ENCODE data around the gene CSTB. TPM values are rescaled to one million over a fixed set of nuclear protein-coding genes. Genes with fewer than 3 reads are reported as not detected.

The CSTB gene
- total RNA-seq, 1 experiment from 2014 or later = 40.7 TPM

DNA sequence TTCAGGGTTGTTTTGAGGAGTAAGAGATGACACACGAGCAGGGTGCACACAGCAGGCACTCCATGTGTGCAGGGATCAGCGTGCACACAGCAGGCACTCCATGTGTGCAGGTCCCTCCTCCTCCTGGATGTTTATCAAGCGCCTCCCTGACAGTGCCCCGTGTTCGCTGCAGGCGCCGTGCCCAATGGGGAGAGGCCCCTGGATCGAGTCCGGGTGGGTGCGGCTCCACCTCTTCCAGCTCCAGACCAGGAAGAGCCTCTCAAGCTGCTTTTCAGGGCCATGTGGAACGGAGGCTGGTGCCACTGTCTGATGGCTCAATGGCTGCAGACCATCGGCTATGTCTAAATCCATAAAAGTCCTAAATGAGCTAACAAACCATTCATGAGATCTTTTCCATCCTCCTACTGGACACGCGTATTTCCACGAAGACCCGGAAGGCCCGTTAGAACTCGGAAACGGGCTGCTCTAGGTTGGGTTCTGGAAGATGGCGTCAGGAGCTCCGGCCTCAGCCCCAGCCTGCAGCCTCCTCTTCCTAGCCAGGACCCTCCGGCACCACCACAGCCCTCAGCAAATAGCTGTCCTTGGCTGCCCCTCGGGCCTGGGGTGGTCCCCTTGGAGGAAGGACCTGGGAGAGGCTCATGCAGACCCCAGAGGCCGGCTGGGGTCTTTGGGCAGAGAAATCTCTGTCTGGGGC is 49.3 kb upstream of the CSTB start:
- Histone ChIP-seq H3K4me2 (ENCODE audit: insufficient read depth, insufficient read length, low read length) (no peak overlapping the region), H2BK120ac (ENCODE audit: low read depth, low read length, poor library complexity, severe bottlenecking) (no peak overlapping the region), H3K4me1 (ENCODE audit: insufficient read depth, low read length) (no peaks in the 10 kb centered on the region), H4K5ac (ENCODE audit: insufficient read length, low read depth, low read length) (no peak overlapping the region), H4K8ac (replicated peaks; ENCODE audit: insufficient read length, low read depth, low read length) (no peak overlapping the region), H2BK15ac (ENCODE audit: low read depth, low read length) (no peak overlapping the region), H3K14ac (ENCODE audit: insufficient read depth, low read length) (no peak overlapping the region), H3K4ac (ENCODE audit: low read depth, low read length) (no peak overlapping the region), H4K91ac (ENCODE audit: insufficient read length, low read depth, low read length) (no peak overlapping the region), H3K27ac (ENCODE audit: insufficient read length, low read depth, low read length) (no peak overlapping the region), H3K79me2 (ENCODE audit: insufficient read depth, low read length) (no peaks in the 10 kb centered on the region), H2AK5ac (ENCODE audit: insufficient read length, low read length) (no peak overlapping the region), H3T11ph (ENCODE audit: low read length) (no peak overlapping the region), H2BK12ac (ENCODE audit: insufficient read length, low read depth, low read length) (no peak overlapping the region), H3K23ac (ENCODE audit: insufficient read length, low read depth, low read length) (no peak overlapping the region), H3K56ac (ENCODE audit: insufficient read length, low read depth, low read length) (no peak overlapping the region), H2BK20ac (ENCODE audit: low read depth, low read length, poor library complexity, severe bottlenecking) (no peak overlapping the region), H3K18ac (ENCODE audit: insufficient read length, low read depth, low read length) (no peak overlapping the region), H3K79me1 (ENCODE audit: insufficient read depth, low read depth, low read length, poor library complexity, severe bottlenecking) (no peaks in the 10 kb centered on the region), H2BK5ac (ENCODE audit: insufficient read length, low read length) (no peak overlapping the region), H4K20me1 (ENCODE audit: control insufficient read depth, insufficient read depth, insufficient read length) (no peaks in the 10 kb centered on the region), H2AFZ (ENCODE audit: low read length) (no peak overlapping the region), H3K9me3 (ENCODE audit: control insufficient read depth, low read depth, low read length) (no peaks in the 10 kb centered on the region), H3K9ac (ENCODE audit: extremely low read depth, insufficient read length, low read length) (no peak overlapping the region), H3K23me2 (ENCODE audit: insufficient read length, low read depth, low read length, poor library complexity, severe bottlenecking) (no peaks in the 10 kb centered on the region), H3K27me3 (ENCODE audit: insufficient read depth, low read length) (no peaks in the 10 kb centered on the region)
- no CpG with 5 or more reads among the region's 24 CpGs for WGBS (ENCODE audit: extremely low coverage, insufficient read length, low lambda C conversion rate)
- H3K27ac Mint-ChIP-seq = no peak overlapping the region; a peak in 1 of 7 replicates
- H3K4me1 Mint-ChIP-seq = peaks cover 8% of the 10 kb centered on the region in 2 experiments
- H3K9me3 Mint-ChIP-seq = peaks cover 2 to 7% of the 10 kb centered on the region in 2 experiments; a peak in 2 of 5 replicates
- no peak for DNase-seq
- peaks cover 4 to 12% (median 7%) of the 10 kb centered on the region in 3 experiments; a peak in 5 of 7 replicates for H3K36me3 Mint-ChIP-seq (ENCODE audit: insufficient read depth in 1 of 3, low read depth in 3 of 3)
- peaks cover 5% of the 10 kb centered on the region for H3K27me3 Mint-ChIP-seq (ENCODE audit: low read depth)
- no peak overlapping the region for H3K4me3 Mint-ChIP-seq
- TF ChIP-seq, protein P1, sequence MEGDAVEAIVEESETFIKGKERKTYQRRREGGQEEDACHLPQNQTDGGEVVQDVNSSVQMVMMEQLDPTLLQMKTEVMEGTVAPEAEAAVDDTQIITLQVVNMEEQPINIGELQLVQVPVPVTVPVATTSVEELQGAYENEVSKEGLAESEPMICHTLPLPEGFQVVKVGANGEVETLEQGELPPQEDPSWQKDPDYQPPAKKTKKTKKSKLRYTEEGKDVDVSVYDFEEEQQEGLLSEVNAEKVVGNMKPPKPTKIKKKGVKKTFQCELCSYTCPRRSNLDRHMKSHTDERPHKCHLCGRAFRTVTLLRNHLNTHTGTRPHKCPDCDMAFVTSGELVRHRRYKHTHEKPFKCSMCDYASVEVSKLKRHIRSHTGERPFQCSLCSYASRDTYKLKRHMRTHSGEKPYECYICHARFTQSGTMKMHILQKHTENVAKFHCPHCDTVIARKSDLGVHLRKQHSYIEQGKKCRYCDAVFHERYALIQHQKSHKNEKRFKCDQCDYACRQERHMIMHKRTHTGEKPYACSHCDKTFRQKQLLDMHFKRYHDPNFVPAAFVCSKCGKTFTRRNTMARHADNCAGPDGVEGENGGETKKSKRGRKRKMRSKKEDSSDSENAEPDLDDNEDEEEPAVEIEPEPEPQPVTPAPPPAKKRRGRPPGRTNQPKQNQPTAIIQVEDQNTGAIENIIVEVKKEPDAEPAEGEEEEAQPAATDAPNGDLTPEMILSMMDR (conservative IDR thresholded peaks at IDR 0.05) = no peak
